C4-2B (cell line): ENCODE data around the gene CCDC85C.

Experiments used
- CTCF ChIP-seq: fragments of 450-650 bp; conservative IDR thresholded peaks from 2 replicates; pipeline ENCODE4 v1.5.1; 2017; ENCODE audit warnings: mild to moderate bottlenecking
- ZFX ChIP-seq: fragments of 450-650 bp; IDR thresholded peaks from 2 replicates; pipeline ENCODE4 v1.6.1; 2017

- no peak for TF ChIP-seq CTCF
- TF ChIP-seq ZFX: no peak
These were observed 17.9 kb upstream of the CCDC85C start for GRCh38 chr14:99621948-99622347.
